Hematopoietic multipotent progenitor cell treated with erythropoietin and hydrocortisone succinate and interleukin-3 and kit ligand, for 17 days (in vitro differentiated cells): ENCODE data around the gene ECE1.
"Not testable (repeated sequence)": the region's sequence is repeated elsewhere in the genome, so short reads cannot be mapped to it uniquely, and the experiment has no call there.

Experiments used
- DNase-seq: peaks from one replicate; pipeline ENCODE4 v3.0.0-alpha.2; 2015; ENCODE audit warnings: low spot score

The ECE1 gene

GRCh38 chr1:21251773-21252471 lies 38.3 kb downstream of the ECE1 start:
- DNase-seq = no peak

DNA sequence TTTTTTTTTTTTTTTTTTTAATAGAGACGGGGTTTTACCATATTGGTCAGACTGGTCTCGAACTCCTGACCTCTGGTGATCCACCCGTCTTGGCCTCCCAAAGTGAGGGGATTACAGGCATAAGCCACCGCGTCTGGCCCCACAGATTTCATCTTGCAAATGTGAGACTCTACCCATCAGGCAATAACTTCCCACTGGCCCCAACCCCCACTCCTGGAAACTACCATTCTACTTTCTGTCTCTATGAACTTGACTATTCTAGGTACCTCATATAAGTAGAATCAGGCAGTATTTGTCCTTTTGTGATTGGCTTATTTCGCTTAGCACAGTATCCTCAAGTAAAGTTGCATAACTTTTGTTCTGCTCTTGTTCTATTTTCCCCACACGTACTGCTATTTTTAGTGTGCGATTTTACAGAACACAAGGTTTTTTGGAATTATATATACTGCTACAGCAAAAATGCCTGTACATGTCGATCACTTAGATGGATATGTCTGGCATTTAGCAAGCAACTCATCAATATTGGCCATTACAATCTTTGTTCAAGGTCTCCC lies 40.2 kb downstream of the ECE1 start:
- no peak for DNase-seq

DNA sequence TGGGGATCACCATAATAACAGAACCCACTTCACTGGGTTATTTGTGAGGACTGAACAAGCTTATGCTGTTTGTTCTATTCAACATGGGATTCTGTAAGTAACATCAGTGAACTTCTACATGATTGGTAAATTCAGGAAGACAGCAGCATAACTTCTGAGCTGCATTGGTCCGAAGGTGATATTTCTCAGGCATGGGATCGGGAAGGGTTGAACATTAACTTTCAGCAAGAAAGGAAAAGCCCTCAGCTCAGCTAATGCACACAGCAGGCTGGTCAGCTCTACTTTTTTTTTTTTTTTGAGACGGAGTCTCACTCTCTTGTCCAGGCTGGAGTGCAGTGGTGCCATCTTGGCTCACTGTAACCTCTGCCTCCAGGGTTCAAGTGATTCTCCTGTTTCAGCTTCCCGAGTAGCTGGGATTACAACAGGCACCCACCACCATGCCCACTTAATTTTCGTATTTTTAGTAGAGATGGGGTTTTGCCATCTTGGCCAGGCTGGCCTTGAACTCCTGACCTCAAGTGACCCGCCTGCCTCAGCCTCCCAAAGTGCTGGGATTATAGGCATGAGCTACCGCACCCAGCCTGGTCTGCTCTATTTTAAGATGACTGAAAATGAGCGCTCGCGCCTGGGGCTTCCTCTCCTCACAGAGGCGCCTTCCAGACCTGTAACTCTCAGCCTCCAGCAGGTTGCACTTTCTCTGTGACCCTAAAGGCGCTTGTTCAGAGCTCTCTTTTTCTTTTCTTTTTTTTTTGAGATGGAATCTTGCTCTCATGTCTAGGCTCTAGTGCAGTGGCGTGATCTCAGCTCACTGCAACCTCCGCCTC lies 42.2 kb downstream of the ECE1 start:
- no peak for DNase-seq

DNA sequence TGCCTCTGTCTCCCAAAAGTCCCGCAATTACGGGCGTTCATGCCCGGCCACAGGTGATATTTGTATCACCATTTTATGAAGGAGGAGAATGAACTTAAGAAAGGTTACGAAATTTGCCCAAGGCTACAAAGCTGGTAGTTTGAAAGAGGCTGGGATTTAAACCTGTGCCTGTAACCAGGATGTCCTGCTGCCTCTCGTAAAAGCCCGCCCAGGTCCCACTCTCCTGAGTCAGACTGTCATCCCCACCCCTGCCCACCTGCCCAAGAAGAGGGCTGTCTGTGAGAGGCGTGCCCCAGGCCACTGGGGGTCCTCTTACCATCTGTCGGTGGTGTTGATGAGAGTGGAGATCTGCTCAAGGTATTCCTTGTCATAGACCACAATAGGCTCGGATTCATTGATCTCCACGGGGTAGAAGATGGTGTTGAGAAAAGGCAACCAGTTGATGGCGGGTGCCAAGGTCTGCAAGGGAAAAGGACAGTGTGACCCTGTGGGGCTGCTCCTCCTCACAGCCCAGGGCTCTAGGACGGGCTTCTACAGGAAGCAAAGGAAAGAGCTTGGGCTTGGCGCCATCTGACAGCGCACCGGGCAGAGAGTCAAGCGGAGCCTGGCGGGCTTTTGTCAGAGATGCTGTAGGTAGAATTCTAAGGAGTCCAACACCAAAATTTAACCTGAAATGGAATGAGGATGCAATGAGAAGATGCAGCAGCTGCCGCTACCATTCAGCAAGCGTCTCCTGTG lies 43.2 kb downstream of the ECE1 start:
- DNase-seq = no peak

- DNase-seq = no peak
Measured at GRCh38 chr1:21245688-21246229, 44.5 kb downstream of the ECE1 start.

GRCh38 chr1:21244986-21245687 lies 45.1 kb downstream of the ECE1 start:
- DNase-seq = no peak

- DNase-seq = no peak
Measured at GRCh38 chr1:21244154-21244553, 46.1 kb downstream of the ECE1 start.

- DNase-seq = no peak
Measured at GRCh38 chr1:21242846-21243245, 47.4 kb downstream of the ECE1 start.

- no peak for DNase-seq
Measured at GRCh38 chr1:21241771-21242581, 48.3 kb downstream of the ECE1 start.

- no peak for DNase-seq
Measured at GRCh38 chr1:21240706-21241105, 49.6 kb downstream of the ECE1 start.

DNA sequence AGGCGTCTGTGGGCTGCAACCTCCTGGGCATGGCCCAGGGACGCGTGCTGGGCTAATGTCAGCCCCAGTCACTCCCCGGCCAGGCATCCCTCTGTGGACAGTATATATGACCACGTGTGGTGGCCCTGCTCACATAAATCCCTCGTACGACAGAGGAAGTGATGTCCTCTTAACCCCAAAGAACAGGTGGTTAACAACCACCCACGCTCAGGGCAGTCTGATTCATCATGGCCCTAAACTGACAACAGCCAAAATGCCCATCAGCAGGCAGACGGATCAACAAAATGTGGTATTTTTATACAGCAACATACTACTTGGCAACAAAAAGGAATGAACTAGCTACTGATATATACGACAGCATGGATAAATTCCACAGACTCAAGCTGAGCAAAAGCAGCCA lies 51.0 kb downstream of the ECE1 start:
- no peak for DNase-seq

DNA sequence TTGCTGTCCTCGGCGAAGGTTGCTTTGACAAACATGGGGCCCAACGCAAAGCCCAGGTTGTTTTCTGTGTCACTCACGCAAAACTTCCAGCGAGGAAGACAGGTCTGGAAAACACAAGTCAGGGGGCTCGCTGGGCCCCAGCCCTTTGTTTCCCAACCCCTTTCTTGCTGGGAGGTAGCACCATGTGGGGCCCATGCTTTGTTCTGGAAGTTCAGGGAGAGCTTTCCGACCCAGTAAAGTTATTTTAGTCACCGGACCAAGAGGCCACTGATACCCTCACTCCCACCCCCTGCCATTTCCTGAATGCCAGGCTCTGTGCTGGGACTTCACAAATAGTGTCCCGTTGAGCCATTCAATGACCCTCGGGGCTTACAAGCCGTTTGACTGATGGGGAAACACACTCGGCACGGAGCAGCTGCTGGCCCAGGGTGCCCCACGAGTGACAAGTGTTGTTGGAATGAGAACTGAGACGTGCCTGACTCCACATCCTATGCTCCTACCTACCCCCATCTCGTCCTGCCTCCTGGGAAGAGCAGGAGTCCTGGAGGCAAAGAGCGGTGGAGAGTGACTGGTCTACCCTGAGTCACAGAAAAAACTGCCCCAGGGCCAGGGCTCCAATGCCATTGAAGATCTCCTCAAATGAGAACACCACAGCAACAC lies 52.0 kb downstream of the ECE1 start:
- DNase-seq = no peak

GRCh38 chr1:21237446-21238088 lies 52.7 kb downstream of the ECE1 start:
- peak; percentile 66 for DNase-seq

GRCh38 chr1:21236178-21236577 lies 54.1 kb downstream of the ECE1 start:
- DNase-seq = no peak

DNA sequence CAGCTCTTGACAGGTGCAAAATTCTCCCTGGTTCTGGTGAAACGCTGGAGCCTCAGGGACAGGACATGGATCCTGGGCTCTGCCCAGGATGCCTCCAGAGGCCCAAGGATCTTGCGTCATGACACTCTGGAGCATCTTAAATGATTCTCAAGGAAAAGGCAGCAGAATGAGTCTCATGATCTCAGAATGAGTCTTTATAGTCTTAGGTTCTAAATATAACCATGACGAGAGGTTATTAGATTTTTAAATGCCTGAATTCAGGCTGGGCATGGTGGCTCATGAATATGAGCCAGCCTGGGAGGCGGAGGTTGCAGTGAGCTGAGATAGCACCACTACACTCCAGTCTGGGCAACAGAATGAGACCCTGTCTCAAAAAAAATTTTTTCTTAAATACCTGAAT lies 55.5 kb downstream of the ECE1 start:
- DNase-seq = no peak

- DNase-seq = no peak
Measured at GRCh38 chr1:21233490-21233889, 56.8 kb downstream of the ECE1 start.

DNA sequence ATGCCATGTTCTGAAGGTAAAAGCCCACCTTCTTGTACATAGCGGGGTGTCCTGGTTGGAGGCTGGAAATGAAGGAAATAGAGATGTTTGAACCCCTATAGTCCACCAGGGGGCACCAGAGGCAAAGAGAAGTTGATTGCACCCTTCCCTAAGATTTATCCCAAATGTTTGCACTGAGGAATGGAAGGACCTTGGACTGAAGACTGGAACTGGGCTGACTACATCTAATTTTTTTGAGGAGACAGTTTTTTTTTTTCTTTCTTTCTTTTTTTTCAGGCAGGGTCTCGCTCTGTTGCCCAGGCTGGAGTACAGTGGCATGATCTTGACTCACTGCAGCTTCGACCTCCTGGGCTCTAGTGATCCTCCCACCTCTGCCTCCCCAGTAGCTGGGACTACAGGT lies 58.2 kb downstream of the ECE1 start:
- peak; percentile 79 for DNase-seq

GRCh38 chr1:21229246-21230000 lies 60.8 kb downstream of the ECE1 start:
- DNase-seq = no peak

GRCh38 chr1:21228224-21228623 lies 62.0 kb downstream of the ECE1 start:
- DNase-seq = not testable (repeated sequence)
